Astrocyte of the spinal cord (primary cell): ENCODE measurements around the gene KLHL24.
"Not testable (repeated sequence)": the region's sequence is repeated elsewhere in the genome, so short reads cannot be mapped to it uniquely, and the experiment has no call there.

Experiments used
- DNase-seq: peaks from one replicate; pipeline ENCODE4 v3.0.0; 2011; ENCODE audit warnings: low read depth, low spot score
- H3K4me3 ChIP-seq: 2 replicates; pipeline ENCODE4 v1.5.1; 2011; ENCODE audit warnings: low read depth, mild to moderate bottlenecking, low read length, moderate library complexity
- in situ Hi-C: cut with HindIII; loops from 2 replicates; pipeline ENCODE4 v1.10.0; 2017; ENCODE audit warnings: low sequenced_read_pairs
- TF ChIP-seq, protein P1 (sequence below): IDR thresholded peaks from 2 replicates; pipeline ENCODE4 v1.5.1; 2012; ENCODE audit warnings: low read depth, mild to moderate bottlenecking, low read length, inconsistent platforms

KLHL24 gene

DNA sequence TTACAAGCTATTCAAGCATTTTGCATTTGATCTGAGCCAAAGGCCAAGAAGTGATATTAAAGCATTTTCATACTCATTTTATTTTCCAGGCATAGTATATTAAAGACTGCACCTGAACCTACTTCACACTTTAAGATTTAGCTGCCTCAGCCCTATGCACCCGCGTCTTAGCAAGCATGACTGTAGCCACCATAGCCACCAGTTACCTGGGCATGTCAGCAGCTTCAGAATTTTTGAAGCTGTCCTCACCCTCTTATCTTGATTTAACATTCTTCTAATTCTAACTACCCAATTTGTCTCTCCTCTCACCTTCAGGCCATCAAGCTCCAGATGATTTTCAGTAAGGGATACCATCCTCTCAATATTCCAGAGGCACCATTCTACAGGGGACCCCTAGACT lies 40.8 kb upstream of the KLHL24 start:
- no peak overlapping the region for H3K4me3 ChIP-seq
- in situ Hi-C loops = no loop called here
- DNase-seq = no peak
- TF ChIP-seq, protein P1, sequence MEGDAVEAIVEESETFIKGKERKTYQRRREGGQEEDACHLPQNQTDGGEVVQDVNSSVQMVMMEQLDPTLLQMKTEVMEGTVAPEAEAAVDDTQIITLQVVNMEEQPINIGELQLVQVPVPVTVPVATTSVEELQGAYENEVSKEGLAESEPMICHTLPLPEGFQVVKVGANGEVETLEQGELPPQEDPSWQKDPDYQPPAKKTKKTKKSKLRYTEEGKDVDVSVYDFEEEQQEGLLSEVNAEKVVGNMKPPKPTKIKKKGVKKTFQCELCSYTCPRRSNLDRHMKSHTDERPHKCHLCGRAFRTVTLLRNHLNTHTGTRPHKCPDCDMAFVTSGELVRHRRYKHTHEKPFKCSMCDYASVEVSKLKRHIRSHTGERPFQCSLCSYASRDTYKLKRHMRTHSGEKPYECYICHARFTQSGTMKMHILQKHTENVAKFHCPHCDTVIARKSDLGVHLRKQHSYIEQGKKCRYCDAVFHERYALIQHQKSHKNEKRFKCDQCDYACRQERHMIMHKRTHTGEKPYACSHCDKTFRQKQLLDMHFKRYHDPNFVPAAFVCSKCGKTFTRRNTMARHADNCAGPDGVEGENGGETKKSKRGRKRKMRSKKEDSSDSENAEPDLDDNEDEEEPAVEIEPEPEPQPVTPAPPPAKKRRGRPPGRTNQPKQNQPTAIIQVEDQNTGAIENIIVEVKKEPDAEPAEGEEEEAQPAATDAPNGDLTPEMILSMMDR = no peak

DNA sequence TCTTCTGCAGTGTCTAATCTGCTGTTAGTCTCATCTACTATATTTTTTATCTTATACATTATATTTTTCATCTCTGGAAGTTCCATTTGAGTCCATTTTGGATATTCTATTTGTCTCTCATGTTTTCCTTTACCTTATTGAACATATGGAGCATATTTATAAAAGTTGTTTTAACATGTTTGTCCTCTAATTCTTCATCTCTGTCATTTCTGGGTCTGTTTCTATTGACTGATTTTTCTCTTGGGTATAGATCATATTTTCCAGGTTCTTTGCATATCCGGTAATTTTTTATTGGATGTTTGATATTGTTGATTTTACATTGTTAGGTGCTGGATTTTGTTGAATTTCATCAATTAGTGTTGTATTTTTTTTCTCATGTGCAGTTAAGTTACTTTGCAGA lies 37.5 kb upstream of the KLHL24 start:
- no peak for DNase-seq
- TF ChIP-seq, protein P1 = no peak
- H3K4me3 ChIP-seq = no peak overlapping the region
- in situ Hi-C loops = no loop called here

DNA sequence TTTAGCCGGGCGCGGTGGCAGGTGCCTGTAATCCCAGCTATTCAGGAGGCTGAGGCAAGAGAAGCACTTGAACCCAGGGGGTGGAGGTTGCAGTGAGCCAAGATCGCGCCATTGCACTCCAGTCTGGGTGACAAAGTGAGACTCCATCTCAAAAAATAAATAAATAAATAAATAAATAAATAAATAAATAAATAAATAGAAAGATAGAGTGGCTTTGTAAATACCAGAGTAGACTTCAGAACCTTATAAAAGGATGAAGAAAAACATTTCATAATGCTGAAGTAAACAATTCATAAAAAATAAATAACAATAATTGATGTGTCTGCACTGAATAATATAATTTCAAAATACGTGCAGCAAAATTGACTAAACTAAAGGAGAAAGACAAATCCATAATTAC lies 24.1 kb upstream of the KLHL24 start:
- H3K4me3 ChIP-seq, in situ Hi-C loops: not testable (repeated sequence)

DNA sequence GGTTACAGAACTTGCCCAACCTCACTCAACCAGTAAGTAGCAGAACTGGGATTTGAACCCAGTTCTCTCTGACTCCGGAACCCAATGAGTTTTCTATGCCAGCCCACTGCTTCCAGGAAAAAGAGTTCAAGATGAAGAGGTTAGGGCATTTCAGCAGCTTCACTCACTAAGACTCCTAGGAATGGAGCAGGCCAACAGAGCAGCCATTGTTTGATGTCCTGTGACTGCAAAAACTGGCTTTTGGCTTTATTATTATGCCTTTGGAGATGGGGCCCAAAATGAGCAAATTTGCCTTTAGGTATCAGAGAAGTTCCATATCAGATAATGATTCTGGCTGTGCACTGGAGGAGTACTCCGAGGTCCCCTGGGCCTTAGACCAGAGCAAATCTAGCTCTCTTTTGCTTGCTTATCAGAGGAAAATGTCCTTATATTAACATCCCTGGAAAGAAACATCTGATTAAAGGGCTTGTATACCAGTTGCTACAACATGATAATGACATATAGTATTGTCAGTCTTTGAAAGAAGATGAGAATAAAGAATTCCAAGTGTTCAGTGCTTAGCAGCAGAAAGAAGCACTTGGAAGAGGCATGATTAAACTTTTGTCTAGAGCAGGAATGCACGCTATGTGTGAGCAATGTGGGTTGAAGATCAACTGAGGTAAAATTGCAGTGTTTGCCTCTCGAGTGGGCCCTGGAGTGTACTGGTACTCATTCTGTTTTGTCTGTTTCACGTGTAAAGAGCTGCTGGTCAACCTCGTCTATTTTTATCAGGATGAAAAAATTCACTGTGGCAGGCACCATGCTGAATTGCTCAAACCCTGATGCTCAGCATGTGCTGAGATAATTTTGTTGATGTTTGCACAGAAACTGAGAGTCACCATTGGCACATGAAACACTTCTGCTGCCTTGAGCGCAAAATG lies 21.8 kb upstream of the KLHL24 start:
- DNase-seq = no peak
- H3K4me3 ChIP-seq = no peak overlapping the region
- in situ Hi-C loops = no loop called here
- TF ChIP-seq, protein P1 = no peak

More for the DNA sequence above, 24.1 kb upstream of the KLHL24 start:
- not testable (repeated sequence) for DNase-seq

DNA sequence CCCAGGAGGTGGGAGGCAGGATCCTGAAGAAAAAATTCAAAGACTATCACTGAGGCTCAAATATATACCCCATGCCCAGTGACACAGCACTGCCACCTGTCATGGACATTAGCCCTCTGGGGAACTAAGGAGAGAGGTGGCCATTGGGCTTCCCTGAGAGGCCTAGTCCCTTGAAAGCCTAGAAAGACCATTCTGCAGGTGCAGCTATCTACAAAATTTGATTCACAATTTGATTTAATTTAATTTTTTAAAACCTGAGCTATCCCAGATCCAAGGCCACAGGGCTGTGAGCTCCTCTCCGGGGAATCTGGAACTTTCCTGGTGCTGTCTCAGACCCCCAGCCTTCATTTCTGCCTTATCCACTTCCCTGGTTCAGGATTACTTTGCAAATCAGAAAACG lies 16.9 kb upstream of the KLHL24 start:
- H3K4me3 ChIP-seq = no peak overlapping the region
- in situ Hi-C loops = no loop called here
- no peak for DNase-seq
- TF ChIP-seq, protein P1 = no peak

DNA sequence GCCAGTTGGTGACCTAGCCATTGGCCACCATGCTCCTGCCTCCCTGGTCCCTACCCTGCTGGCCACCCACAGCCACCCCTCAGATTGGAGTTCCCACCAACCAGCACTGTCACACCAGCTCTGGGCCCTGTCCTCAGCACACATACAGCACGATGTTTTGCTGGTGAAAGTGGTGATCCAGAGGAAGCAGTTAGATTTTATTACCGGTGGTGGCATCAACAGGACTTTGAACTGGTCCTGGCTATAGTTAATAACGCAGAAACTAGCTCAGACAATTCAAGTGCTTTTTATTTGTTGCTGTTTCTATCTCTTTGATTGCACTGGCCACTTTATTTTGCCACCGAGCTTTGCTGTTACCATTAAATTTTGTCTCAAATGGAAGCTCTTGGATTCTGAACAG lies 16.4 kb upstream of the KLHL24 start:
- no peak overlapping the region for H3K4me3 ChIP-seq
- DNase-seq = no peak
- TF ChIP-seq, protein P1 = no peak
- in situ Hi-C loops = no loop called here

DNA sequence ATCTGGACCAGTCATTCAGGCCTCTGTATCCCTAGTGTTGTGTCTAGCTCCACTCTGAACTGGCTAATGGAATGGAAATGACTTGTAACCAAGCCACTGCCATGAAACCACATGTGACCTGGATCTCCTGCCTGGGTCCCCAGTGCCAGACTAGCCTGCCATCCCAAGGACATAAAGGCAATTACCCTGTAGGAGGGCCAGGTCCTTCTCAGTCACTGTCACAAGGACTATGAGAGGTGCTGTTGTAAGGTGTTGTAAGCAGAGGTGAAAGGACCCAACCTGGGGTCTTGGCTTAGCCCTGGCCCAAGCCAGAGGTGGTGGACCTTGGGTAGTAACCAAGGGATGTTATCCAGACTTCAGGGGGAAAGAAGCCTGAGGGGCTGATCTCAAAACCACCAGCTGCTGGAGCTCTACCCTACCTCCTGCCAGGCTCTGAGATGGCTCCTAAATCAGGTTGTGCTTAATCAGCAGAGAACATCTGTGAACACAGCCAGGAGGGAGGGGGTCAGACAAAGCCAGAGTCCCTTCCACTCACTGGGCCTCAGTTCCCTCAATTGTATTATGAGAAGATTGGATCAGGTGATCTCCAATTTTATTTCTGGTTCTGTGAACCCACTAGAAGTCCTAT lies 15.7 kb upstream of the KLHL24 start:
- in situ Hi-C loops = no loop called here
- H3K4me3 ChIP-seq = no peak overlapping the region
- no peak for DNase-seq
- TF ChIP-seq, protein P1 = no peak
